SKM-1 treated with dmso at 0.1 percent for 144 hours (cell line): ENCODE measurements around the gene SHISAL1.
"Not testable (repeated sequence)": the region's sequence is repeated elsewhere in the genome, so short reads cannot be mapped to it uniquely, and the experiment has no call there.

Experiments used
- DNase-seq: peaks from one replicate; lab custom pipeline; 2025; ENCODE audit not compliant: unreplicated experiment; lab: John Stamatoyannopoulos, UW

Gene SHISAL1

GRCh38 chr22:44329179-44329796 is 16.5 kb upstream of the SHISAL1 start:
- no peak for DNase-seq

- DNase-seq = no peak
Measured at GRCh38 chr22:44328762-44329161, 16.0 kb upstream of the SHISAL1 start.

- no peak for DNase-seq
Measured at GRCh38 chr22:44328326-44328725, 15.6 kb upstream of the SHISAL1 start.

- DNase-seq = no peak
Measured at GRCh38 chr22:44326491-44326885, 13.7 kb upstream of the SHISAL1 start.

- no peak for DNase-seq
Measured at GRCh38 chr22:44325718-44326490, 13.2 kb upstream of the SHISAL1 start.

- DNase-seq = not testable (repeated sequence)
Measured at GRCh38 chr22:44323140-44323790, 10.5 kb upstream of the SHISAL1 start.

GRCh38 chr22:44319685-44320084 is 6.9 kb upstream of the SHISAL1 start:
- no peak for DNase-seq

- no peak for DNase-seq
Measured at GRCh38 chr22:44318751-44319150, 6.0 kb upstream of the SHISAL1 start.

GRCh38 chr22:44317886-44318637 is 5.3 kb upstream of the SHISAL1 start:
- no peak for DNase-seq

GRCh38 chr22:44317123-44317444 is 4.3 kb upstream of the SHISAL1 start:
- no peak for DNase-seq

GRCh38 chr22:44316393-44317122 is 3.8 kb upstream of the SHISAL1 start:
- DNase-seq = no peak

GRCh38 chr22:44314425-44315067 is 1.8 kb upstream of the SHISAL1 start:
- DNase-seq = no peak

- DNase-seq = no peak
Measured at GRCh38 chr22:44313385-44314006, 745 bp upstream of the SHISAL1 start.

GRCh38 chr22:44311855-44312170 is 938 bp downstream of the SHISAL1 start:
- DNase-seq = no peak

GRCh38 chr22:44311104-44311854 is 1.5 kb downstream of the SHISAL1 start:
- DNase-seq = no peak

GRCh38 chr22:44309647-44310046 is 3.1 kb downstream of the SHISAL1 start:
- no peak for DNase-seq

GRCh38 chr22:44309137-44309536 is 3.6 kb downstream of the SHISAL1 start:
- DNase-seq = peak; percentile 12

GRCh38 chr22:44307509-44308169 is 5.1 kb downstream of the SHISAL1 start:
- DNase-seq = no peak

GRCh38 chr22:44305888-44306287 is 6.9 kb downstream of the SHISAL1 start:
- no peak for DNase-seq
